Right renal pelvis (tissue), 4 donors: ENCODE data around the gene SIM2. TPM values are rescaled to one million over a fixed set of nuclear protein-coding genes. Genes with fewer than 3 reads are reported as not detected.

Source experiments
- DNase-seq, 4 donors: peaks; one replicate each; pipeline ENCODE4 v3.0.0-alpha.2; 2013; ENCODE audit warnings: low read depth in 4 of 4, low spot score in 3 of 4, missing footprints in 1 of 4
- polyA plus RNA-seq, 4 donors: library from polyadenylated mRNA; unstranded; fragments of 120-200 nt; gene quantifications; one replicate each; pipeline ENCODE4 v1.2.1, GENCODE V29; 2013; ENCODE audit not compliant: insufficient read length in 4 of 4

Gene SIM2
- polyA plus RNA-seq, 4 donors = 20.2 to 31.9 (median 25.9) TPM

DNA sequence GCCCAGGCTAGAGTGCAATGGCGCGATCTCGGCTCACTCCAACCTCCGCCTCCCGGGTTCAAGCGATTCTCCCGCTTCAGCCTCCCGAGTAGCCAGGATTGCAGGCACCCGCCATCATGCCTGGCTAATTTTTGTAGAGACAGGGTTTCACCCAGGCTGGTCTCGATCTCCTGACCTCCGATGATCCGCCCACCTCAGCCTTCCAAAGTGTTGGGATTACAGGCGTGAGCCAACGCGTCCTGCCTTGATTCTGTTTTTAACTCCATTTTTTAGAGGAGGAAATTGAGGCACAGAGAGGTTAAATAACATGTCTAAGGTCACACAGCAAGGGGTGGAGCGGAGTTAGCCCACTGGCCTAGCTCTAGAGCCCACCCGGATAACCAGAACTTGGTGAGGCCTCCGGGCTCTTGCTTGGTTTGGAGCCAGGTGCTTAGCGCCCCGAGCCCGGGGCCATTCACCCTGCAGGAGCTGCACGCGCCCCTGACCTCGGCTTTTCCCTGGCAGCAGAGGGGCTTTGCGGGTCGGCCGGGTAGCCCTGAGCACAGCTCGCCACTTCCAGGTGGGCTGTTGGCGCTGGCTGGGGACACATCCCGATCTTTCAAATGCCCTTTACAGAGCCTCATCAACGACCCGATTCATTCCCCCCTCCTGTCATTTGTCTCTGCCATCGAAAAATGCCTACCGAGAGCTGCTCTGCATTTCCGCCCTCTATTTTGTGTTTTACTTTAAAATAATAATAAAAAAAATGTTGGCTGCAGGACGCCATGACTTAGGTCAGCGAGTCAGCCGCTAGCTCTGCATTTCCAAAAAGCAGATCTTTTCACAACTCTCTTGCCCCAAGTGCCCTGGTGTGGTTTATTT, 11.2 kb downstream of the SIM2 start:
- DNase-seq = no peak

- DNase-seq = no peak
Observed at GRCh38 chr21:36710729-36711048, 11.8 kb downstream of the SIM2 start.

GRCh38 chr21:36713746-36714145, 14.8 kb downstream of the SIM2 start:
- no peak for DNase-seq

DNA sequence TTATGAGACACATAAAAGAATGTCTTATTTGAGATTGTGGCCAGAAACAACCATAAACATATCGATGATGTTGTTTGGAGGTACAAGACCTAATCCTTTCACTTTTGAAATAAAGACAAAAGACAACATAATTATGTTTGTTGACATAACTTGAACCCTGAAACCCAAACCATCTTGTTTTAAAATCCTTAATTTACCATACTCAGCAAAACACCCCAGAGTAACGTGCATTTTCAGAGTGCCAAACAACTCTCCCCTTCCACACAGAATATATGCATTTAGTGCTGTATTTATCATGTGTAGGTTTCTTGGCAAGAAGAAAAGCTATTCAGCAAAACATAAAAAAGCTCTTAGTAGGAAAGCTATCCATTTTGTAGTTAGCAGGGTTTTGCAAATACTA, 17.5 kb downstream of the SIM2 start:
- DNase-seq = no peak

DNA sequence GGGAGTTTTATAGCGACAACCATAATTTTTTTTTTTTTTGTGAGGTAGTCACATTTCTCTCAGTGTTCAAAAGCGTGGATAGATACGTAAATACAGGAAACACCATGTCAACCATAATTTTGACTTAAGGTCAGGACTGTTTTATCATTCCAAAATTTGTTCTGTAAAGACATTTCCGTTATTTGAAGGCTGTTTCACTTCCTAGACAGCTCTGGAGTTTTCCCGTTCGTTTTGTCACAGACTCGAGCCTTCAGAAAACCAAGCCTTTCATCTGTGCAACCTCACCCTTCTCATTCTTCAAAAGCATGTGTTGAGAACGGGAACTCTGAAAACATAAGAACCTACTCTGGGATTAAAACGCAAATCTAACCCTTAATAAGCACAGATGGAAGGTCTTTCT, 17.9 kb downstream of the SIM2 start:
- DNase-seq = no peak

DNA sequence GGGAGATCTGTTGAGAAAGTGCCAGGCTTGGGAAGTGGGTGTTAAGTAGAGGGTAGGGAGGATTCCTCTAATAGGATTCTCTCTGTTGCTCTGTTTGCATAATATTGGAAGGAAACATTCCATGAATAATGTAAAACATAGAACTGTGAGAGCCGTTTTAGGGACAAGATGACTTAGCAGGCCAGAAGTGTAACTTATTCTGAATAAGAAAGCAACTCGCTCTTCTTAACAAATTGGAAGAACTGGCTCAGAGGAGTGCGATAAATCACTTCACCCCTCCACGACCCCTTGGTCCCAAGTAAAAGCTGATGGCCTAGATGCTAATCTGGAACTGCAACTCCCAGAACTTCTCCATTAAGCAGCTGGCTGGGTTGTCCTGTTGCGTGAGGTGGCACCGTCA, 19.1 kb downstream of the SIM2 start:
- no peak for DNase-seq

- no peak for DNase-seq
Observed at GRCh38 chr21:36718951-36719501, 20.1 kb downstream of the SIM2 start.

DNA sequence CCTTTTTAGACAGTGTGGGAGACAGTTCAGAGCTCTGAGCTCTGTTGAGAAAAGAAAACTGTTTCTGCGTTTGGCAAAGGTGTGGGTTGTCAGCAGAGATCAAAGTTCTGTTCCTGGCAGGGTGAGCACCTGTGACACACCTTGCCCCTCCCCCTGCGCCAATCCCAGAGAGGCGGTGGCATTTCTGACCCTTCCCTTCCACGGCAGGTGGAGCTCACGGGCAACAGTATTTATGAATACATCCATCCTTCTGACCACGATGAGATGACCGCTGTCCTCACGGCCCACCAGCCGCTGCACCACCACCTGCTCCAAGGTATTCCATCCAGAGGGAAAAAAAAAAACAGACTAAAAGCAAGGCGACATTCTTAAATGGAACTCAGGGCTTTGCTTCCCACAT, 20.7 kb downstream of the SIM2 start:
- no peak for DNase-seq

- DNase-seq = no peak
Observed at GRCh38 chr21:36721817-36722216, 22.9 kb downstream of the SIM2 start.

GRCh38 chr21:36722370-36723368, 23.8 kb downstream of the SIM2 start:
- no peak for DNase-seq

- DNase-seq = no peak
Observed at GRCh38 chr21:36723371-36723881, 24.5 kb downstream of the SIM2 start.

- DNase-seq = no peak
Observed at GRCh38 chr21:36724660-36725059, 25.7 kb downstream of the SIM2 start.

- no peak for DNase-seq
Observed at GRCh38 chr21:36725793-36726386, 27.0 kb downstream of the SIM2 start.

DNA sequence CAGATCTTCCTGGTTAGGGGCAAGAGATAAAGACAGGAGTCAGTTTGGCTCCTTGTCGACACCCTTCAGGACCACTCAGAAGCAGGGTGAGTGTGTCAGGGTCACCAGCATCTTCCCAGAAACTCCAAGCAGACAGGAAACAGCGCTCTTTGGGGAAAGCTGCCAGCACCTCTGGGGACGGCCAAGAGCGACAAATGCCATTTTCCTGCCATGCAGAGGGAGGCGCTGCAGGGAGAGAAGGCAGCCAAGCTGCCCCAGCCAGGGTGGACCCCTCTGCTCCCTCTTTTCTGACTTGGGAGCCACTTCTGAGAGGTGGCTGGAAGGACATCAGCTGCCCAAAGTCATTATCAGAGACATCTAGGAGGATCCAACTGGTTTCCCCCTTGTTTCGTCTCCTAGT, 29.0 kb downstream of the SIM2 start:
- DNase-seq = no peak

- no peak for DNase-seq
Observed at GRCh38 chr21:36728371-36729111, 29.6 kb downstream of the SIM2 start.

DNA sequence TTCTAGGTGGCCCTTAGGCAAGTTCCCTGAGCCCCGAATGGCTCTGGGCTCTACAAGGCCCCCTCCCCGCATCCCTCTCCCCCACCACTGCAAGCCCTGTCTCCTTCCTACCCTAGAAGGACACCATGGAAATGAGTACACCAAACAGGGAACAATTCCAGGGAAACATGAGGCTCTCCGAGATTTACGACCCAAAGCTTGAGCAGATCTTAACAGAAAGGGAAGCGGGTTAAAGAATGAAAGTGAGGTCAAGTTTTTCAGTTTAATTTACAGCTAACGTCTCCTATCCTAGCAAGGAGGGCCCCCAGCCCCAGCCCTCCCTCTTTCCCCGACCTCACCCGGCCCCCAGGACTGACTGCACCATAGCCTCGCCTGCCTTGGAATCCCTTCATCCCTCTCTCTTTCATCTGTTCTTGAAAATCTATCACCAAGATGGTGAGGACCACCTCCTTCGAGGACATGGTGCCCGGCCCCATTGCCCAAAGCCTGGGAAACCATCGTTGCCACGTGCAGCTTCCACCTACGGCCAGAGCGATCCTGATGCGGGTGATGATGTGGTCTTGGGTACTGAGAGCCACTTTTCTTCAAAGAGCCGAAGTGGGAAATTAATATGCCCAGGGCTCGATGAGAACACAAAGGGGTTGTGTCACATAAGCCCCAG, 30.5 kb downstream of the SIM2 start:
- no peak for DNase-seq

DNA sequence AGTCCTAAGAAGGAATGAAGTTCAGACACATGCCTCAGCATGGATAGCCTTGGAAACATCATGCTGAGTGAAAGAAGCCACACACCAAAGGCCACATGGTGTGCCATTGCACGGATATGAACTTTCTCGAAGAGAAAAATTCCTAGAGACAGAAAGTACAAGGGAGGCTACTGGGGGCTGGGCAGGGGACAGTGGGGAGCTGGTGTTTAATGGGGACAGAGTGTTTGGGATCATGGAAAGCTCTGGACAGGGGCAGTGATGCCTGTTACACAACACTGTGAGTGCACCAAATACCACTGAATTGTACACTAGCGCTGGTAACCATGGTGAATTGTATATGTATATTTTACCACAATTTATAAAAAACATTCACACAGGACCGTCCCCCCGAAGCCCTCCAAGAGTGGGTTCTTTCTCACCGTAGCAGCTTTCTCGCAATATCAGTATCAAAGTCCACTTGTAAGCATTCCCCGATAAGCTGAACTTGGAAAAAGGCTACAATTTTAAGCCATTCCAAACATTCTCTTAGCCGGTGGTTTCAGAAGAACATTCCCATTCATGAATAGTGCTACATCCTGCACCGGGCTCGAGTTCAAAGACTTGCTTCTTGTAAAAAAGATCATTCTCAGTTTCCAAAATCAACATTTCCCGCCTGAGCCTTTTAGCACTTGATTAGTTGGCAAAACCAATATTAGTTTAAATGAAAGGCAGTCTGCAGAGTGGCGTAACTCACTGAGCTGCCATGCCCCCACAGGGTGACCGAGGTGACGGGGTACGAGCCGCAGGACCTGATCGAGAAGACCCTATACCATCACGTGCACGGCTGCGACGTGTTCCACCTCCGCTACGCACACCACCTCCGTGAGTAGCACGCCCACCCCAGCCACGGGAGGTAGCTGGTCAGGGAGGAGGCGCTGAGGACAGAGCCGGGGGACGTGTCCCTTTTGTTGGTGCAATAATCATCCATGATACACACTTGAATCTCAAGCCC, 31.7 kb downstream of the SIM2 start:
- DNase-seq = no peak

DNA sequence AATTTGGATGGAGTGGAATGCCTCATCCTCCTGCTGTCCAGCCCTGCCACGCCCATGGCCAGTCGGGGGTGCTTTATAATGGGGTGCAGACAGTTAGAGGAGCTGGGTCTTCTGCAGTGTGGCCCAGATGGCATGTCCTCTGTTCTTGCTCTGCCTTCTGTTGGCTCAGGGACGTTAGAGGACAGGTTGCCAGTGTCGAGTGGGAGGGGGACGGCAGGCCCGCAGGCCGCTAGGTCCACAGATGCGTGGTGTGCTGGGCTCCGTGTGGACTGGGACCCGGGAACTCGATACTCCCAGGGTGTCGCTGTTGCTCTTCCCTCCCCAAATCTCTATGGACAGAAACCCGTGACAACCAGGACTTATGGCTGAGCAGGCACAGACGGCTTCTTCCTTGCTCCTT, 33.3 kb downstream of the SIM2 start:
- no peak for DNase-seq
